Measurements from ENCODE around the gene MAP3K12.
"Not testable (repeated sequence)": the region's sequence is repeated elsewhere in the genome, so short reads cannot be mapped to it uniquely, and the experiment has no call there.

MAP3K12 gene

DNA sequence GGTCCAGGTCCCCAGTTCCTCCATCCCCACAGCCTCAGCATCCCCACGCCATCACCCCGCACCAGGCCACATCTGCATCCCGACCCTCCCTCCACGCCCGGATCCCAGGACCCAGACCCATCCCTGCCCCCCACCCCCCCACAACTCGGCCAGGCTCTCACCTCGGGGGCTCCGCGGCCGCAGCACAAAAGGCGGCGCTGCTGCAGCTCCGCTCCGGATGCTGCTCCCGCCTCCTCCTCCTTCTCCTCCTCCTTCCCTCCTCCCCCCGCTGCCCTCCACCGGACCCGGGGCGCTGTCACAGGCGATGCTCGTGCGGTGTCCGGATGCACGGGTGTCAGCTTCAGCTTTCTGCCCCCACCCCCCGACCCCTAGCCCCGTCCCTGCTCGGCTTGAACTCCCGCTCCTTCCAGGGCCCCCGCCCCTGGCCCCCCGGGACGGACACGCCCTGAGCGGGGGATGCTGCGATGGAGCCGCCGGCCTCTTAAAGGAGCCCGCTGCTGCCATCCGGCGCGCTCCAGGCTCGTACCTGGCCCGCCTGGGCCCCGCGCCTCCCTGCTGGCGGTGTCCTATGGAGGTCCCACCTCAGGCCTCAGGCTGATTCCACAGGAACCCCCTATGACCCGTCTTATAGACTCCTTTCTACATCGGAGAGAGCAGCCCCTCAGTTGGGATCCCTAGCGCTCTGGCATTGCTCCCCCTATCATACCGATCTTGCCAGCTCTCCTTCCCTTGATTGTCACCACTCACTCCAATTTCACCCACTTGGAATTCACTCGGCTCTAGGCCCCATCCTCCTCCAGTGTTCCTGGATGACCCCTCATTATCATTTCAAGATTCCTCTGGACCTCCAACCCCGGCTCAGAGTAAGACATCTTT, at the start of gene MAP3K12:
Gene MAP3K12 (minus strand): TSS at position 193 of the 876 bp plus-strand sequence. CDS start 12,067 bp downstream, outside the sequence.
- DNase-seq: peak; percentile 25 to 60

- not testable (repeated sequence) for DNase-seq
These were observed 49.1 kb upstream of the MAP3K12 start for GRCh38 chr12:53548354-53548753.

DNA sequence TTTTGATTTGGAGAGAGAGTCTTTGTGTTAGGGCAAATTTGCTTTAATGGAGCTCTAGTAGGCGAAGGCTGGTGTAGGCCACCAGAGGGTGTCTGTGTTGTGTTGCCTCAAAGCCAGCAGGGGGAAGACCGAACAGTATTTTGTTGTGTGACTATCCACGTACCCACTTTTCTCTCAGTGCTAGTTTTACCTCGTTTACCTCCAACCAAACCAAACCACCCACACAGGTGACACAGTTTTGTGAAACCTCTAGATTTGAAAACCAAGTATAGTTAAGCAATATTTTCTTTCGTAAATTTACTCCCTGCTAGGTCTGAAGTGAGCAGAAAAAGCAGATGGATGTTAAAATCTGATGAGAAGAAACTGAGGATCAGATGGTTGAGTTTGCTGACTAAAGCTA, 44.3 kb upstream of the MAP3K12 start:
- DNase-seq: peak; percentile 31 to 59

- DNase-seq: no peak
These were observed 40.3 kb upstream of the MAP3K12 start for GRCh38 chr12:53539526-53539925.

DNA sequence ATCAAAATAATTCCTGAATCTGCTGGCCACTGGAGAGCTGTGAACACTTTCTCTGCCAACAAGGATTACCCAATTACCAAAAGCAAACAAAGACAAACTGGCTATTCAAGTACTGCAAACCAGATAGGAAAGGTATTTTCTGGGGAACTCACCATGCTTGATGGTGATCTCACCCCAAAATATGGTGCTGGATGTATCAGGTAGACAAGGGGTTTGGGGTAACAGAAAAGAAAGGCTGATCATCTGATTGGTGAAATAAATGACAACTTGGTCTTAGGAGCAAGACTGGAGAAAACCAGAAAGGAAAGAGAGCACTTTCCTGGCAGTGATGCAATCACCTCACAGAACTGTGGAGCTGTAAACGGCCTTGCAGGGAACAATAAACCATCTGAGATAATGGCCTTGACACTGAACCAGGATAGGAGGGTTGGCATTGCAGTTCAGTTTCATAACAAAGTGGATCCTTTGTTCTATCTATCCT, 39.0 kb upstream of the MAP3K12 start:
- DNase-seq: no peak

DNA sequence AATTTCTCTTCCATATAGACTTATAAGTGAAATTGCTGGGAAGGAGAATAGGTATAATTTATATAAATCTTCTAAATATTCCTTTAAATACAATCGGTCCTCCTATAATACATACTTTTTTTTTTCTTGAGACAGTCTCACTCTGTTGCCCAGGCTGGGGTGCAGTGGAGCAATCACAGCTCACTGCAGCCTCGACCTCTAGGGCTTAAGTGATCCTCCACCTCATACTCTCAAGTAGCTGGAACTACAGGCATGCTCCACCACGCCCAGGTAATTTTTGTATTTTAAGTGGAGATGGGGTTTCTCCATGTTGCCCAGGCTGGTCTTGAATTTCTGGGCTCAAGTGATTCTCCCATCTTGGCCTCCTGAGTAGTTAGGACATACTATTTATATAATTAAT, 37.7 kb upstream of the MAP3K12 start:
- no peak for DNase-seq

DNA sequence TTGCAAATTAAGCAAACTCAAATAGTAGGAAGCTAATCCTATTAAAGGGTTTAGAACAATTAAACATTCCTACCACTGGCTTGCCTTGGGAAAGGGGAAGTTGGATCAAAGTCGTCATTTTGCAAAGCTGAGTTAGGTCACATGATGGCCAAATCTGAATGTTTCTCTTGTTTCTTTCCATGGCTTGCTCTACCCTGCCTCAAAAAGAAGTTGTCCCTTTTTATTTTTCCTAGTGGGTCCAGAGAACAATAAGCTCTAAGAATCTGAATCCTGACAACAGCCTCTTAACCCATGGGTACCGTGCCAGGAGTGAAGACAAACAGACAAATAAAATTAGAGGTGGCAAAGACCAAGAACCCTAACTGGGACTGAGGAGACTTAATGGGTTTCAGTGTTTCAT, 34.2 kb upstream of the MAP3K12 start:
- no peak for DNase-seq

DNA sequence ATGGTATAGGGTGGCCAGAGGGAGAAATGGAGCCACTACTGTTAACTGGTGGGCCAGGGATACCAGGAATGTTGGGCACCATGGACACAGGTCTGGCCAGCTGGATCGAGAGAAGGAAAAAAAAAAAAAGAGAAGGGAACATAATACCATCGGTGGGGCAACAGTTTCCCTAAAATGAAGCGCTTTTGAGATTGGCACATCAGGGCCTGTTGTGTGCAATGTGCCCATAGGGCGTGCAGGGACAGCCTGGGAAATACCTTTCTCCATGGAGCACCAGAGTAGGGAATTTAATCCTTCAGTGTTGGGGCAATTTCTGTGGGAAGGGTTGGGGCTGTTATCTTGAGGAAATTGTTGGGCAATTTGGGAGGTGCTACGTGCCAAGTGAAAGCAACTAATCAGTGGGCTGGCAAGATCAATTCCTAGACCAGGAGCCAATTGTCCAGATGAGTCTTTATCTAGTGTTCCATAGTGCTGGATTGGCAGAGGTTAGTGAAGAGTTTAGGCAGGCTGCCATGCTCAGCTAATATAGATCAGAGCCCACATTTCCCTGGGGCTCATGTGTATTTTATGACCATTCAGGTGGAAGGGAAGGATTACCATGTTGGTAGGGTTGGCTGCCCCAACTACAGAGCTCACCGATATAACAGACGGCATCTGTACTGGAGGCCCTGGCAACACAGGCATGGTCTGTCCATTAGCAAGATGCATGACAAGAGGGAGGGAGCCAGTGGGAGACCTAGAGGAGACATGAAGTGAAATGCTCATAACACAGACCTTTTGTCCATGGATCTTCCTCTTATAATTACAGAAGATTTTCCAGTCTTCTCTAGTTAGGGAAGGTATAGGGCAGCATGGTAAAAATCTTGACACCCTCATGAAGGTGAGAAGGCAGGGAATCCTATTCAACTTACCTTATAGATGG, 33.5 kb upstream of the MAP3K12 start:
- DNase-seq: peak in 1 of 2 experiments; percentile 33

DNA sequence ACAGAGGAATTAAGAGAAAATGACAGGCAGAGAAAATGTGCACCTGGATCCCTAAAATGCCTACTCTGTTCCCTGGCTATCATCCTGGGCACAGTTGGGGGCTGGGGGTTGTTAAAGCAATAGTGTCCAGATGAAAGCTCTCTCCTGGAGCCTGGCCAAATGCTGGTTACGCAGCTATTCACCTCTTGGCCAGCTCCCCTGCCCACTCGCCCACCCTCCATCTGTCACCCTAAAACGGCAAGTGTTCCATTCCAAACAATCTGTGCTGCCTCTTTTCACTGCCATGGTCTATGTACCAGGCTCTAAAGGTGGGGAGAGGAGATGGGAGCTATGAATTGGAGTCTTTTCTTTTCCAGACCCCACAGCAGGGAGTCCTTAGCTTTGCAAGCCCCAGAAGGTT, 32.8 kb upstream of the MAP3K12 start:
- DNase-seq: peak; percentile 90 to 96

GRCh38 chr12:53530920-53531319, 31.7 kb upstream of the MAP3K12 start:
- no peak for DNase-seq

DNA sequence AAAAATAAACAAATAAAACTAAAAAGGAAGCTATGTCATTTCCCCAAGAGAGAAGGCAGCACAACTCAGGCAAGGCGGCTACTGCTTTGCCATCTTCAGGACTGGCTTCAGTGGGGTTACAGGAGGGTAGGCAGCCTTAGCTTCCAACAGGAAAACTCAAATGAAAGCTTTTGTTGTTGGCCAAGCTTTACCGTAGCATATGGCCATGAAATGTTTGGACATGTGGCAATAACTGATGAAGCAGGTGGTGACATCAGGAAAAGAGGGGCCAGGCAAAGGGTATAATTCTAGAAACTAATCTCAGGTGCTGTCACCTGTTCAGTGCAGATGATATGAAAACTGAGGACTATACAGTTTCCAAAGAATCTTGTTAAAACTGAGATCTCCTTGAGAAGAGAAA, 30.8 kb upstream of the MAP3K12 start:
- peak; percentile 50 to 88 for DNase-seq

GRCh38 chr12:53524476-53524875, 25.2 kb upstream of the MAP3K12 start:
- no peak for DNase-seq

GRCh38 chr12:53523131-53523530, 23.9 kb upstream of the MAP3K12 start:
- DNase-seq: no peak

DNA sequence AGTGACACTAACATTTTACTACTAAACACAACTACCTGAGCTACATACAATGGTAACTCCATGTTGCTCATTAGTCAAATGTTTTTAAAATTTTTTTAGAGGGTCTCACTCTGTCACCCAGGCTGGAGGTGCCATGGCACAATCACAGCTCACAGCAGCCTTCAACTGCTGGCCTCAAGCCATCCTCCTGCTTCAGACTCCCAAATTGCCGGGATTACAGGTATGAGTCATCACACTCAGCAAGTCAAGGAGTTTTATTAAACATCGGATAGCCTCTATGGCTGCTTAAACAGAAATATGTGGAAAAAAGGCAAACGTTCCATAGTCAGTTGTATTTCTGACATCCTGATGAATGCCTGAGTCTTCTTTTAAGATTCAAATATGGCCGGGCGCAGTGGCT, 19.1 kb upstream of the MAP3K12 start:
- no peak for DNase-seq

DNA sequence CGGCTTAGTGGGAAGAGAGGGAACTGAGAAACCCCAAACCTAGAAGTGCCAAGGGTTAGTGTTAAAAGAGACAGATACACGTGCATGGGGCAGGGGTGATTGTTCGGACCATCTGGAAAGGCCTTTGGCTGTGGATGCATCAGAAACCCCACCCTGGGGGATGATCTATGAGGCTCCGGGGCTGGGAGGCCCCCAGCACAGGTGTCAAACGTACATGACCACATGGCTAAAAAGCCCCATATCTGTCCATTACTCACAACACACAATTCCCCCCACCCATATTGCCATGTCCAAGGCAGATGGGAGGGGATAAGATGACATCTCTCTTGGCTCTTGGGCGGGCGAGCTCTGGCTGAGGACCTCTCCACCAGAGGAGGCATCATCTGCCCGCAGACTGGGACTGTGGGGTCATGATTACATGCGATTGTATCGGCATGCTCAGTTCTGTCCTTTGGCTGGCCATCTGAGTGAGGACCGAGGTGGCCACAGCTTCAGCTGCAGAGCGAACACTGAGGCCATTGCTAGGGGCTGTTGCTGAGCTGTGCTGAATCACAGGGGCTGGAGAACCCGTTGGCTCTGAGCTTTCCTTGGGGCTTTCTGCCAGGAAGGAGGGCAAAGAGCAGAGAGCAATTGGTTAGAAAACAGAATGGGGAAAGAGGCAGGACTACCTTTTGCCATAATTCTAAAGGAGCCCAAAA, 17.6 kb upstream of the MAP3K12 start:
- DNase-seq: peak; percentile 13 to 85

- no peak for DNase-seq
These were observed 16.0 kb upstream of the MAP3K12 start for GRCh38 chr12:53515291-53515680.

GRCh38 chr12:53514628-53515290, 15.5 kb upstream of the MAP3K12 start:
- peak; percentile 68 to 89 for DNase-seq

GRCh38 chr12:53513712-53514410, 14.6 kb upstream of the MAP3K12 start:
- DNase-seq: no peak

DNA sequence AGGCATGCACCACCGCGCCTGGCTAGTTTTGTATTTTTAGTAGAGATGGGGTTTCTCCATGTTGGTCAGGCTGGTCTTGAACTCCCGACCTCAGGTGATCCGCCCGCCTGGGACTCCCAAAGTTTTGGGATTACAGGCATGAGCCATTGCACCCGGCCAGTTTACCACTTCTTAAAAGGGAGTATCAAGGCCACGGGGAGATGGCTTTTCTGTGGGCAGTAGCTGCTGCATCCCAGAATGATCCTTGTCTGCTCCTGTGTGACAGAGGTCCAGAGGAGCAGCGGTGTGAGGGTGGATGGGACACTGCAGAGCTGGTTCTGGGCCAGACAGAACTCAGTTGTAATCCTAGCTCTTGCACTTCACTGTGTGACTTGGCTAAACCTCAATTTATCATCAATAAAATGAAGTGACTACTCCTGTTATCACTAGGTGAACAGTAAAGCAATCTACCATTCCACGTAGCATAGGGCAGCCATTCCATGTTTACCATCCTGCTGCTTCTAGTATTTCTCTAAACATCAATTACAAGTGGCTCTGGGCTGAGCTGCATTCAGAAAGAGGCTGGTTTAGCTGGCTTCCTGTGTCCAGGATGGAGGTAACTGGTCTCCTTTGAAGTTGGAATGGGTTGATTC, 11.0 kb upstream of the MAP3K12 start:
- DNase-seq: no peak

- peak; percentile 91 to 96 for DNase-seq
These were observed 9.4 kb upstream of the MAP3K12 start for GRCh38 chr12:53508534-53509170.

DNA sequence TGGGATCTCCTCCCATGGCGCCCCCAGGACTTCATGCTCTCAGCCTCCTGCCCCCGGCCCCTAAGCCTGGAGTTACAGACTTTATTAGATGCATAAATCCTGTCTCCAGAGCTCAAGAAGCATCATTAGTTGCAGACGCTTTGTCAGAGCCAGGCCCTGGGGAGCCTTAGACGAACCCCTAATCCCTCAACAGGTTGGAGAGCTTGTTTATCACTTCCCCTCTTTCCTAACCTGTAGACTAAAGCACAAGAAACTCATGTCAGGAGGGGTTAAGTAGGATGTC, 8.3 kb upstream of the MAP3K12 start:
- no peak for DNase-seq
